Measurements from ENCODE around the gene RRAGC. TPM values are rescaled to one million over a fixed set of nuclear protein-coding genes. Genes with fewer than 3 reads are reported as not detected.
"Not testable (repeated sequence)": the region's sequence is repeated elsewhere in the genome, so short reads cannot be mapped to it uniquely, and the experiment has no call there.

The RRAGC gene
- polyA plus RNA-seq, 2 of the 4 experiments (the other 2 are of a cell fraction), result 10.9 to 18.0 TPM

GRCh38 chr1:38814984-38815464 lies 44.5 kb downstream of the RRAGC start (continued):
- TF ChIP-seq, protein P1, sequence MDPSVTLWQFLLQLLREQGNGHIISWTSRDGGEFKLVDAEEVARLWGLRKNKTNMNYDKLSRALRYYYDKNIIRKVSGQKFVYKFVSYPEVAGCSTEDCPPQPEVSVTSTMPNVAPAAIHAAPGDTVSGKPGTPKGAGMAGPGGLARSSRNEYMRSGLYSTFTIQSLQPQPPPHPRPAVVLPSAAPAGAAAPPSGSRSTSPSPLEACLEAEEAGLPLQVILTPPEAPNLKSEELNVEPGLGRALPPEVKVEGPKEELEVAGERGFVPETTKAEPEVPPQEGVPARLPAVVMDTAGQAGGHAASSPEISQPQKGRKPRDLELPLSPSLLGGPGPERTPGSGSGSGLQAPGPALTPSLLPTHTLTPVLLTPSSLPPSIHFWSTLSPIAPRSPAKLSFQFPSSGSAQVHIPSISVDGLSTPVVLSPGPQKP (IDR thresholded peaks at IDR 0.05; ENCODE audit: low read depth, low read length), result no peak
- no peak for TF ChIP-seq HOXB13 (CRISPR knock-in tag; IDR thresholded peaks at IDR 0.05; ENCODE audit: low read depth)
- TF ChIP-seq HDAC2 (IDR thresholded peaks at IDR 0.05), result no peak
- TF ChIP-seq, protein P2, sequence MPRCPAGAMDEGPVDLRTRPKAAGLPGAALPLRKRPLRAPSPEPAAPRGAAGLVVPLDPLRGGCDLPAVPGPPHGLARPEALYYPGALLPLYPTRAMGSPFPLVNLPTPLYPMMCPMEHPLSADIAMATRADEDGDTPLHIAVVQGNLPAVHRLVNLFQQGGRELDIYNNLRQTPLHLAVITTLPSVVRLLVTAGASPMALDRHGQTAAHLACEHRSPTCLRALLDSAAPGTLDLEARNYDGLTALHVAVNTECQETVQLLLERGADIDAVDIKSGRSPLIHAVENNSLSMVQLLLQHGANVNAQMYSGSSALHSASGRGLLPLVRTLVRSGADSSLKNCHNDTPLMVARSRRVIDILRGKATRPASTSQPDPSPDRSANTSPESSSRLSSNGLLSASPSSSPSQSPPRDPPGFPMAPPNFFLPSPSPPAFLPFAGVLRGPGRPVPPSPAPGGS (IDR thresholded peaks at IDR 0.05), result no peak
- no peak for TF ChIP-seq CHD2 (IDR thresholded peaks at IDR 0.05; ENCODE audit: low read length, partially characterized antibody)
- TF ChIP-seq, protein P3, sequence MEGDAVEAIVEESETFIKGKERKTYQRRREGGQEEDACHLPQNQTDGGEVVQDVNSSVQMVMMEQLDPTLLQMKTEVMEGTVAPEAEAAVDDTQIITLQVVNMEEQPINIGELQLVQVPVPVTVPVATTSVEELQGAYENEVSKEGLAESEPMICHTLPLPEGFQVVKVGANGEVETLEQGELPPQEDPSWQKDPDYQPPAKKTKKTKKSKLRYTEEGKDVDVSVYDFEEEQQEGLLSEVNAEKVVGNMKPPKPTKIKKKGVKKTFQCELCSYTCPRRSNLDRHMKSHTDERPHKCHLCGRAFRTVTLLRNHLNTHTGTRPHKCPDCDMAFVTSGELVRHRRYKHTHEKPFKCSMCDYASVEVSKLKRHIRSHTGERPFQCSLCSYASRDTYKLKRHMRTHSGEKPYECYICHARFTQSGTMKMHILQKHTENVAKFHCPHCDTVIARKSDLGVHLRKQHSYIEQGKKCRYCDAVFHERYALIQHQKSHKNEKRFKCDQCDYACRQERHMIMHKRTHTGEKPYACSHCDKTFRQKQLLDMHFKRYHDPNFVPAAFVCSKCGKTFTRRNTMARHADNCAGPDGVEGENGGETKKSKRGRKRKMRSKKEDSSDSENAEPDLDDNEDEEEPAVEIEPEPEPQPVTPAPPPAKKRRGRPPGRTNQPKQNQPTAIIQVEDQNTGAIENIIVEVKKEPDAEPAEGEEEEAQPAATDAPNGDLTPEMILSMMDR (IDR thresholded peaks at IDR 0.05), result no peak

DNA sequence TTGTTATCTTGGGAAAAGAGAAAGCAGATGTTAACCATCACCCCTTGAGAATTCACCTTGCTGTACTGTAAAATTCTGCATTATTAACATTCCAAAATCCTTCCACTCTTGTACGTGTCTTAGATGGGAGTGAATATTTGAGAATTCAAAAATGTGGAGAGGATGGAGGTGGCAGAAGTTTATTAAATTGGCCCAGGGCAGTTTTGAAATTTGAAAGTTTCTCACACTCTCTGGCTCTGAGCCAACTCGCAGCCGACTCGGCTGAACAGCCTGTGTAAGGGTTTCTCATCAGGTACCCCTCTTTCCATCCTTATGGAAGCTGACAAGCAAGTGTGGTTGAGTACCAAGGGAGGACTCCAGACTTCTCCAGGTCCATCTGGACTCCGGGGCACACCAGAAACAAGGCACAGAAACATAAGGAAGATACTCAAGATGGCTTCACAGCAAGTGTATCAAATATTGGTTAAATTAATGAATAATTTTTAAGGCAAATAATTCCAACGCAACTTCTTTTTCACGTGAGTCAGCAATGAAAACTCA lies 45.1 kb downstream of the RRAGC start:
- TF ChIP-seq NPAS2 (CRISPR knock-in tag; IDR thresholded peaks at IDR 0.05; ENCODE audit: borderline replicate concordance) (no peak), HOXB5 (CRISPR knock-in tag; IDR thresholded peaks at IDR 0.05) (no peak), TP53 (CRISPR knock-in tag; IDR thresholded peaks at IDR 0.05) (no peak)
- DNase-seq (ENCODE audit: low read depth in 1 of 2, low spot score in 1 of 2), result no peak
- ChIA-PET CTCF (no interaction called here), POLR2A (interaction anchor here (0.5 kb wide), 1 partner anchor 774 kb away, joined by 3 read pairs; no protein-coding TSS in a partner anchor)
- FAIRE-seq, result no peak
- no peak for ATAC-seq
- Histone ChIP-seq H3K4me3 (no peak overlapping the region), H3K4me1 (no peaks in the 10 kb centered on the region), H3K9me3 (no peaks in the 10 kb centered on the region; the same call in 2 of the 3 replicates), H3K4me2 (no peak overlapping the region), H3K27ac (no peak overlapping the region)
- WGBS (ENCODE audit: missing lambda C conversion rate), result 18% methylated on average over 7 of the region's 7 CpGs

- TF ChIP-seq JUN (IDR thresholded peaks at IDR 0.05) (no peak), MYC (IDR thresholded peaks at IDR 0.05; ENCODE audit: borderline replicate concordance, low read length) (no peak), MAZ (IDR thresholded peaks at IDR 0.05; ENCODE audit: borderline replicate concordance, low read depth, low read length) (no peak), ESRRA (IDR thresholded peaks at IDR 0.05; ENCODE audit: borderline replicate concordance, low read length) (no peak), ZNF302 (CRISPR knock-in tag; IDR thresholded peaks at IDR 0.05) (no peak), NFE2L2 (conservative IDR thresholded peaks at IDR 0.05; ENCODE audit: low read length) (no peak), HEYL (CRISPR knock-in tag; IDR thresholded peaks at IDR 0.05) (no peak), HDAC2 (IDR thresholded peaks at IDR 0.05) (no peak), CBX2 (IDR thresholded peaks at IDR 0.05; ENCODE audit: borderline replicate concordance, low read depth) (no peak), SMC3 (IDR thresholded peaks at IDR 0.05) (no peak), ZC3H11A (IDR thresholded peaks at IDR 0.05) (no peak), CBX8 (IDR thresholded peaks at IDR 0.05) (no peak)
- TF ChIP-seq, protein P4, sequence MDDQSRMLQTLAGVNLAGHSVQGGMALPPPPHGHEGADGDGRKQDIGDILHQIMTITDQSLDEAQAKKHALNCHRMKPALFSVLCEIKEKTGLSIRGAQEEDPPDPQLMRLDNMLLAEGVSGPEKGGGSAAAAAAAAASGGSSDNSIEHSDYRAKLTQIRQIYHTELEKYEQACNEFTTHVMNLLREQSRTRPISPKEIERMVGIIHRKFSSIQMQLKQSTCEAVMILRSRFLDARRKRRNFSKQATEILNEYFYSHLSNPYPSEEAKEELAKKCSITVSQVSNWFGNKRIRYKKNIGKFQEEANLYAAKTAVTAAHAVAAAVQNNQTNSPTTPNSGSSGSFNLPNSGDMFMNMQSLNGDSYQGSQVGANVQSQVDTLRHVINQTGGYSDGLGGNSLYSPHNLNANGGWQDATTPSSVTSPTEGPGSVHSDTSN (IDR thresholded peaks at IDR 0.05), result no peak
- 12% methylated on average over 5 of the region's 5 CpGs for WGBS (ENCODE audit: missing lambda C conversion rate)
- Histone ChIP-seq H3K4me1 (no peaks in the 10 kb centered on the region), H3K4me3 (no peak overlapping the region), H3K9me3 (no peaks in the 10 kb centered on the region; the same call in 2 of the 3 replicates), H3K4me2 (no peak overlapping the region), H3K27ac (no peak overlapping the region)
- no peak for ATAC-seq
- ChIA-PET CTCF (interaction anchor here (0.6 kb wide), 1 partner anchor 772 kb away, joined by 3 read pairs; no protein-coding TSS in a partner anchor), POLR2A (no interaction called here)
- no peak for FAIRE-seq
- DNase-seq (ENCODE audit: low read depth in 1 of 2, low spot score in 1 of 2), result no peak
These were observed 46.6 kb downstream of the RRAGC start for GRCh38 chr1:38812981-38813380.

GRCh38 chr1:38811466-38811865 lies 48.1 kb downstream of the RRAGC start:
- H3K4me2 ChIP-seq; H3K4me1 ChIP-seq; H3K9me3 ChIP-seq; FAIRE-seq; H3K4me3 ChIP-seq; ATAC-seq; DNase-seq (ENCODE audit: low read depth in 1 of 2, low spot score in 1 of 2); POLR2A ChIA-PET; H3K27ac ChIP-seq: not testable (repeated sequence)
- CTCF ChIA-PET, result interaction anchor here (1.1 kb wide), 1 partner anchor 9 kb away, joined by 3 read pairs; no protein-coding TSS in a partner anchor
- 2% methylated on average over 3 of the region's 4 CpGs for WGBS (ENCODE audit: missing lambda C conversion rate)

Data from A549 (cell line).